GM12878 (cell line): ENCODE measurements around the gene PADI4. TPM values are rescaled to one million over a fixed set of nuclear protein-coding genes. Genes with fewer than 3 reads are reported as not detected.

Source experiments
- ATAC-seq: fragments of 200-7000 bp; cut with Tn5 transposase; 3 replicates; pipeline ENCODE4 v1.9.1; 2020; ENCODE audit warnings: mild to moderate bottlenecking, moderate library complexity
- BruUV-seq: library from RNA; stranded (reverse); fragments of 400-500 nt; replicated peaks from 2 replicates; lab custom pipeline; 2021; lab: Mats Ljungman, UMichigan
- CTCF ChIA-PET: fragments of 300-600 bp; sonication (Branson Sonifier 250); formaldehyde crosslinking; extraction: SDS; loops from one replicate; lab custom pipeline; 2021; ENCODE audit warnings: inconsistent platforms; lab: Yijun Ruan, JAX
- POLR2A ChIA-PET: fragments of 350-600 bp; formaldehyde crosslinking; extraction: SDS; loops from one replicate; lab custom pipeline; 2021; ENCODE audit warnings: inconsistent platforms; lab: Charles Lee
- RAD21 ChIA-PET: fragments of 300-600 bp; sonication (Branson Sonifier 250); formaldehyde crosslinking; loops from one replicate; lab custom pipeline; 2023; ENCODE audit warnings: antibody characterized with exemption; ENCODE audit not compliant: unreplicated experiment; lab: Charles Lee
- SMC1A ChIA-PET: fragments of 300-600 bp; sonication (Branson Sonifier 250); formaldehyde crosslinking; loops from one replicate; lab custom pipeline; 2023; ENCODE audit not compliant: unreplicated experiment, uncharacterized antibody; lab: Charles Lee
- DNase-seq: peaks from one replicate; pipeline ENCODE4 v3.0.0-alpha.2; 2011; ENCODE audit warnings: low read depth, low spot score
- FAIRE-seq: peaks from 3 replicates; lab custom pipeline; 2011; peaks lifted over from hg19 to GRCh38; lab: Jason Lieb, UNC
- H2AFZ ChIP-seq: 2 replicates; pipeline ENCODE4 v1.6.0; 2011; ENCODE audit warnings: low read depth, low read length, control low read depth; ENCODE audit not compliant: control insufficient read depth
- H3K27ac ChIP-seq: 2 replicates; pipeline ENCODE4 v1.5.1; 2011; ENCODE audit warnings: control low read depth; ENCODE audit not compliant: control insufficient read depth, insufficient read depth
- H3K27me3 ChIP-seq, 2 experiments: replicated peaks in 1 of 2; 2 replicates each; pipeline versions ENCODE4 v1.6.0 to v1.6.1; 2011; ENCODE audit warnings: low read length in 1 of 2; ENCODE audit not compliant: control insufficient read depth in 2 of 2, insufficient read depth in 2 of 2
- H3K36me3 ChIP-seq, 2 experiments: 2 replicates each; pipeline ENCODE4 v1.5.1; 2011; ENCODE audit warnings: low read length in 1 of 2; ENCODE audit not compliant: control insufficient read depth in 2 of 2, insufficient read depth in 2 of 2
- H3K4me1 ChIP-seq: 2 replicates; pipeline ENCODE4 v1.6.1; 2011; ENCODE audit warnings: mild to moderate bottlenecking, low read length, moderate library complexity, mixed read lengths; ENCODE audit not compliant: control insufficient read depth, insufficient read depth
- H3K4me2 ChIP-seq: 2 replicates; pipeline ENCODE4 v1.6.0; 2011; ENCODE audit warnings: control low read depth; ENCODE audit not compliant: control insufficient read depth, insufficient read depth
- H3K4me3 ChIP-seq: fragments of 200-600 bp; sonication (generic); 2 replicates; pipeline ENCODE4 v1.5.1; 2016
- H3K79me2 ChIP-seq: 2 replicates; pipeline ENCODE4 v1.6.0; 2011; ENCODE audit warnings: low read length; ENCODE audit not compliant: control insufficient read depth, insufficient read depth
- H3K9ac ChIP-seq: 2 replicates; pipeline ENCODE4 v1.8.0; 2011; ENCODE audit warnings: low read length, control low read depth, mixed read lengths; ENCODE audit not compliant: control insufficient read depth, insufficient read depth
- H3K9me3 ChIP-seq: replicated peaks from 3 replicates; pipeline ENCODE4 v1.5.1; 2011; ENCODE audit warnings: mild to moderate bottlenecking, low read length; ENCODE audit not compliant: control insufficient read depth, insufficient read depth
- H4K20me1 ChIP-seq: 2 replicates; pipeline ENCODE4 v1.6.0; 2011; ENCODE audit not compliant: control insufficient read depth, insufficient read depth
- ATF7 ChIP-seq: fragments of 450-650 bp; IDR thresholded peaks from 2 replicates; pipeline ENCODE4 v1.6.1; 2016; ENCODE audit warnings: low read depth, mild to moderate bottlenecking
- BRCA1 ChIP-seq: IDR thresholded peaks from 2 replicates; pipeline ENCODE4 v1.6.1; 2011; ENCODE audit warnings: low read depth, low read length, improper control_type of control experiment
- CBX5 ChIP-seq: sonication (generic); IDR thresholded peaks from 2 replicates; pipeline ENCODE4 v1.6.1; 2016; ENCODE audit warnings: low read depth, moderate library complexity, mild to moderate bottlenecking, inconsistent platforms
- CHD1 ChIP-seq: IDR thresholded peaks from 2 replicates; pipeline ENCODE4 v1.6.1; 2012; ENCODE audit warnings: low read depth, low read length, improper control_type of control experiment
- DPF2 ChIP-seq: fragments of 450-650 bp; IDR thresholded peaks from 2 replicates; pipeline ENCODE4 v1.6.1; 2017; ENCODE audit warnings: mild to moderate bottlenecking
- HDAC6 ChIP-seq: fragments of 200-600 bp; sonication (generic); IDR thresholded peaks from one replicate; pipeline ENCODE4 v1.8.0; 2017; ENCODE audit warnings: antibody characterized with exemption; ENCODE audit not compliant: unreplicated experiment
- KLF5 ChIP-seq: fragments of 450-650 bp; IDR thresholded peaks from 2 replicates; pipeline ENCODE4 v1.6.1; 2014; ENCODE audit warnings: mild to moderate bottlenecking; ENCODE audit not compliant: partially characterized antibody
- NFYA ChIP-seq: IDR thresholded peaks from 2 replicates; pipeline ENCODE4 v1.6.1; 2011; ENCODE audit warnings: low read depth, mild to moderate bottlenecking, low read length, improper control_type of control experiment, borderline replicate concordance
- NRF1 ChIP-seq: conservative IDR thresholded peaks from 2 replicates; pipeline ENCODE4 v1.6.1; 2011; ENCODE audit warnings: mild to moderate bottlenecking, low read depth, low read length, improper control_type of control experiment
- POLR2A ChIP-seq: IDR thresholded peaks from 2 replicates; pipeline ENCODE4 v1.6.1; 2011; ENCODE audit warnings: low read depth, mild to moderate bottlenecking, low read length
- TBL1XR1 ChIP-seq: IDR thresholded peaks from 2 replicates; pipeline ENCODE4 v1.6.1; 2012; ENCODE audit warnings: low read depth, low read length, improper control_type of control experiment
- TCF3 ChIP-seq: IDR thresholded peaks from 2 replicates; pipeline ENCODE4 v1.6.1; 2012; ENCODE audit warnings: low read depth, mild to moderate bottlenecking, low read length, borderline replicate concordance; ENCODE audit not compliant: insufficient read depth
- WGBS: methylation state at CpG from one replicate; pipeline ENCODE4 v1.1.6; 2016; ENCODE audit warnings: low lambda C conversion rate; ENCODE audit not compliant: insufficient replicate concordance, insufficient coverage; ENCODE audit errors: missing lambda C conversion rate; 5-methylcytosine and 5-hydroxymethylcytosine counted together
- in situ Hi-C: fragments of 300-500 bp; cut with MboI; formaldehyde crosslinking; loops from 9 replicates; pipeline ENCODE4 v1.14.3; 2018; ENCODE audit warnings: mixed read lengths
- intact Hi-C: fragments of 100-400 bp; cut with micrococcal nuclease; formaldehyde crosslinking; loops from one replicate; pipeline ENCODE4 v1.14.2; 2022; ENCODE audit not compliant: unreplicated experiment
- polyA plus RNA-seq, 11 experiments: library from polyadenylated mRNA; depleted of rRNA in 4 of 11; unstranded in 6 of 11; stranded (reverse) in 5 of 11; fragments of >200 nt; fragmentation: Nextera tagmentation in 4 of 11; fragmentation: Illumina TruSeq in 1 of 11; extraction: Ambion mirVana in 4 of 11; extraction: Trizol in 1 of 11; gene quantifications; 1 replicate in 1 of 11; 2 replicates in 10 of 11; pipeline versions ENCODE4 v1.2.1 to v1.2.3, GENCODE V29; 2011 to 2016; ENCODE audit warnings: inconsistent platforms in 2 of 11, missing spikeins in 2 of 11, low read depth in 1 of 11
- total RNA-seq, 4 experiments: library from RNA; depleted of rRNA in 3 of 4; stranded (reverse); fragments of >200 nt in 3 of 4; fragmentation: Illumina TruSeq in 1 of 4; extraction: Trizol in 1 of 4; gene quantifications; 2 replicates each; pipeline versions ENCODE4 v1.2.1 to v1.2.3, GENCODE V29; 2013 to 2021
- TF ChIP-seq, protein P1 (sequence below): IDR thresholded peaks from 2 replicates; pipeline ENCODE4 v1.6.1; 2012; ENCODE audit warnings: mild to moderate bottlenecking, low read depth, low read length
- TF ChIP-seq, protein P2 (sequence below): fragments of 450-650 bp; IDR thresholded peaks from 2 replicates; pipeline ENCODE4 v1.6.1; 2017; ENCODE audit warnings: mild to moderate bottlenecking, moderate library complexity

The PADI4 gene
- total and polyA plus RNA-seq, 10 of the 15 experiments (the other 5 are each of a cell fraction or from before 2014, with no cell fraction given), result 0.08 to 0.47 (median 0.15) TPM; not detected in 3

DNA sequence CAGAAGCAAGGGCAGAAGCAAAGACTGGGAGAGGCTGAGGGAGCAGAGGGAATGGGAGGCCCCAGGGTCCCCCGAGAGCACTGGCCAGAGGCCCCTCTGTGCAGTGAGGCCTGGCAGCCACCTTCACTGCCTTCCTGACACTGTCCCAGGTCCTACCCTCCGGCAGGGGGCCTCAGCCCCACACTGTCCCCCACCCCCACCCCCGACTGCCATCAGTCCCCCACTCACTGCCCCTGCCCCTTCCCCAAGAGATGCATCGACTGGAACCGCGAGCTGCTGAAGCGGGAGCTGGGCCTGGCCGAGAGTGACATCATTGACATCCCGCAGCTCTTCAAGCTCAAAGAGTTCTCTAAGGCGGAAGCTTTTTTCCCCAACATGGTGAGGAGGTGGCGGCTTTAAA, 51.0 kb downstream of the PADI4 start (continued):
- TF ChIP-seq, protein P1, sequence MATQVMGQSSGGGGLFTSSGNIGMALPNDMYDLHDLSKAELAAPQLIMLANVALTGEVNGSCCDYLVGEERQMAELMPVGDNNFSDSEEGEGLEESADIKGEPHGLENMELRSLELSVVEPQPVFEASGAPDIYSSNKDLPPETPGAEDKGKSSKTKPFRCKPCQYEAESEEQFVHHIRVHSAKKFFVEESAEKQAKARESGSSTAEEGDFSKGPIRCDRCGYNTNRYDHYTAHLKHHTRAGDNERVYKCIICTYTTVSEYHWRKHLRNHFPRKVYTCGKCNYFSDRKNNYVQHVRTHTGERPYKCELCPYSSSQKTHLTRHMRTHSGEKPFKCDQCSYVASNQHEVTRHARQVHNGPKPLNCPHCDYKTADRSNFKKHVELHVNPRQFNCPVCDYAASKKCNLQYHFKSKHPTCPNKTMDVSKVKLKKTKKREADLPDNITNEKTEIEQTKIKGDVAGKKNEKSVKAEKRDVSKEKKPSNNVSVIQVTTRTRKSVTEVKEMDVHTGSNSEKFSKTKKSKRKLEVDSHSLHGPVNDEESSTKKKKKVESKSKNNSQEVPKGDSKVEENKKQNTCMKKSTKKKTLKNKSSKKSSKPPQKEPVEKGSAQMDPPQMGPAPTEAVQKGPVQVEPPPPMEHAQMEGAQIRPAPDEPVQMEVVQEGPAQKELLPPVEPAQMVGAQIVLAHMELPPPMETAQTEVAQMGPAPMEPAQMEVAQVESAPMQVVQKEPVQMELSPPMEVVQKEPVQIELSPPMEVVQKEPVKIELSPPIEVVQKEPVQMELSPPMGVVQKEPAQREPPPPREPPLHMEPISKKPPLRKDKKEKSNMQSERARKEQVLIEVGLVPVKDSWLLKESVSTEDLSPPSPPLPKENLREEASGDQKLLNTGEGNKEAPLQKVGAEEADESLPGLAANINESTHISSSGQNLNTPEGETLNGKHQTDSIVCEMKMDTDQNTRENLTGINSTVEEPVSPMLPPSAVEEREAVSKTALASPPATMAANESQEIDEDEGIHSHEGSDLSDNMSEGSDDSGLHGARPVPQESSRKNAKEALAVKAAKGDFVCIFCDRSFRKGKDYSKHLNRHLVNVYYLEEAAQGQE, result no peak

DNA sequence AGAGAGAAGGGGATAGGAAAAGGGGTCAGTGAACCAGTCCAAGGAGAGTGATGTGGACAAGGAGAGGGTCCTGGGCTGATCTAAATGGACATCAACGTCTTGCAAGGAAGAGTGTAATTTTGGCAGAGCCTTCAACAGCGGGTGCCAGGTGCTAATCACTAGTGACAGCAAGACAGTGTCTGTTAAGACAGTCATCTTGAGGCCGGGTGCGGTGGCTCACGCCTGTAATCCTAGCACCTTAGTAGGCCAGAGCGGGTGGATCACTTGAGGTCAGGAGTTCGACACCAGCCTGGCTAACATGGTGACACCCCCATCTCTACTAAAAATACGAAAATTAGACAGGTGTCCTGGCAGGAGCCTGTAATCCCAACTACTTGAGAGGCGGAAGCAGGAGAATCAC, 51.8 kb downstream of the PADI4 start:
- no peaks in the 10 kb centered on the region for H4K20me1 ChIP-seq
- no peak for ATAC-seq
- H3K36me3 ChIP-seq, result no peaks in the 10 kb centered on the region
- H2AFZ ChIP-seq, result no peak overlapping the region
- no peak for TF ChIP-seq CHD1
- no peak for TF ChIP-seq ATF7
- TF ChIP-seq KLF5, result no peak
- TF ChIP-seq NFYA, result no peak
- no peak for TF ChIP-seq POLR2A
- no peak for TF ChIP-seq NRF1
- no peak for TF ChIP-seq HDAC6
- no peak for TF ChIP-seq BRCA1
- no peak for TF ChIP-seq TBL1XR1
- TF ChIP-seq CBX5, result no peak
- no peak for TF ChIP-seq TCF3
- TF ChIP-seq, protein P2, sequence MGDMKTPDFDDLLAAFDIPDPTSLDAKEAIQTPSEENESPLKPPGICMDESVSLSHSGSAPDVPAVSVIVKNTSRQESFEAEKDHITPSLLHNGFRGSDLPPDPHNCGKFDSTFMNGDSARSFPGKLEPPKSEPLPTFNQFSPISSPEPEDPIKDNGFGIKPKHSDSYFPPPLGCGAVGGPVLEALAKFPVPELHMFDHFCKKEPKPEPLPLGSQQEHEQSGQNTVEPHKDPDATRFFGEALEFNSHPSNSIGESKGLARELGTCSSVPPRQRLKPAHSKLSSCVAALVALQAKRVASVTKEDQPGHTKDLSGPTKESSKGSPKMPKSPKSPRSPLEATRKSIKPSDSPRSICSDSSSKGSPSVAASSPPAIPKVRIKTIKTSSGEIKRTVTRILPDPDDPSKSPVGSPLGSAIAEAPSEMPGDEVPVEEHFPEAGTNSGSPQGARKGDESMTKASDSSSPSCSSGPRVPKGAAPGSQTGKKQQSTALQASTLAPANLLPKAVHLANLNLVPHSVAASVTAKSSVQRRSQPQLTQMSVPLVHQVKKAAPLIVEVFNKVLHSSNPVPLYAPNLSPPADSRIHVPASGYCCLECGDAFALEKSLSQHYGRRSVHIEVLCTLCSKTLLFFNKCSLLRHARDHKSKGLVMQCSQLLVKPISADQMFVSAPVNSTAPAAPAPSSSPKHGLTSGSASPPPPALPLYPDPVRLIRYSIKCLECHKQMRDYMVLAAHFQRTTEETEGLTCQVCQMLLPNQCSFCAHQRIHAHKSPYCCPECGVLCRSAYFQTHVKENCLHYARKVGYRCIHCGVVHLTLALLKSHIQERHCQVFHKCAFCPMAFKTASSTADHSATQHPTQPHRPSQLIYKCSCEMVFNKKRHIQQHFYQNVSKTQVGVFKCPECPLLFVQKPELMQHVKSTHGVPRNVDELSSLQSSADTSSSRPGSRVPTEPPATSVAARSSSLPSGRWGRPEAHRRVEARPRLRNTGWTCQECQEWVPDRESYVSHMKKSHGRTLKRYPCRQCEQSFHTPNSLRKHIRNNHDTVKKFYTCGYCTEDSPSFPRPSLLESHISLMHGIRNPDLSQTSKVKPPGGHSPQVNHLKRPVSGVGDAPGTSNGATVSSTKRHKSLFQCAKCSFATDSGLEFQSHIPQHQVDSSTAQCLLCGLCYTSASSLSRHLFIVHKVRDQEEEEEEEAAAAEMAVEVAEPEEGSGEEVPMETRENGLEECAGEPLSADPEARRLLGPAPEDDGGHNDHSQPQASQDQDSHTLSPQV, result no peak
- TF ChIP-seq DPF2, result no peak
- TF ChIP-seq, all 136 proteins: peak for 0
- H3K9me3 ChIP-seq, result no peaks in the 10 kb centered on the region
- H3K79me2 ChIP-seq, result no peaks in the 10 kb centered on the region
- no peak overlapping the region for H3K9ac ChIP-seq
- no peaks in the 10 kb centered on the region for H3K4me1 ChIP-seq
- H3K4me2 ChIP-seq, result no peak overlapping the region
- ChIA-PET CTCF (no interaction called here), RAD21 (no interaction called here), SMC1A (no interaction called here), POLR2A (no interaction called here)
- no peak overlapping the region for H3K4me3 ChIP-seq
- no TSS peak for BruUV-seq
- DNase-seq (no peak), FAIRE-seq (no peak)
- H3K27me3 ChIP-seq, result no peaks in the 10 kb centered on the region; a peak in 1 of 4 replicates
- 53% methylated on average over 9 of the region's 9 CpGs for WGBS
- in situ Hi-C loops, result no loop called here
- H3K27ac ChIP-seq, result no peak overlapping the region
- intact Hi-C loops, result no loop called here
